Measurements from ENCODE around the gene PURB.
"Not testable (repeated sequence)": the region's sequence is repeated elsewhere in the genome, so short reads cannot be mapped to it uniquely, and the experiment has no call there.

PURB gene

GRCh38 chr7:44845451-44845850 lies 39.9 kb downstream of the PURB start:
- Histone ChIP-seq H2AFZ (ENCODE audit: low read length) (no peak overlapping the region), H3K9me3 (ENCODE audit: insufficient read depth, low read depth, low read length) (no peaks in the 10 kb centered on the region), H3K4me1 (ENCODE audit: insufficient read depth, low read length, poor library complexity, severe bottlenecking) (peaks cover 53% of the 10 kb centered on the region), H3K36me3 (ENCODE audit: insufficient read depth, low read length) (peaks cover 23% of the 10 kb centered on the region), H3K9me2 (replicated peaks; ENCODE audit: low read depth, low read length) (no peaks in the 10 kb centered on the region), H3K9ac (ENCODE audit: low read depth, low read length, poor library complexity, severe bottlenecking) (peak overlapping the region; percentile 88), H3K4me2 (ENCODE audit: low read depth, low read length, poor library complexity, severe bottlenecking) (peak overlapping the region; percentile 92), H3F3A (ENCODE audit: low read depth) (peaks cover 11% of the 10 kb centered on the region), H3K4me3 (ENCODE audit: low read length, poor library complexity, severe bottlenecking) (peak overlapping the region; percentile 85), H4K20me1 (ENCODE audit: insufficient read depth, low read length, poor library complexity, severe bottlenecking) (peaks cover 61% of the 10 kb centered on the region), H3K27me3 (ENCODE audit: insufficient read depth, low read length, poor library complexity, severe bottlenecking) (no peaks in the 10 kb centered on the region), H3K79me2 (ENCODE audit: insufficient read depth, low read length) (peaks cover 87% of the 10 kb centered on the region)
- TF ChIP-seq EZH2phosphoT487 (IDR thresholded peaks at IDR 0.05; ENCODE audit: borderline replicate concordance), result no peak
- TF ChIP-seq, protein P1, sequence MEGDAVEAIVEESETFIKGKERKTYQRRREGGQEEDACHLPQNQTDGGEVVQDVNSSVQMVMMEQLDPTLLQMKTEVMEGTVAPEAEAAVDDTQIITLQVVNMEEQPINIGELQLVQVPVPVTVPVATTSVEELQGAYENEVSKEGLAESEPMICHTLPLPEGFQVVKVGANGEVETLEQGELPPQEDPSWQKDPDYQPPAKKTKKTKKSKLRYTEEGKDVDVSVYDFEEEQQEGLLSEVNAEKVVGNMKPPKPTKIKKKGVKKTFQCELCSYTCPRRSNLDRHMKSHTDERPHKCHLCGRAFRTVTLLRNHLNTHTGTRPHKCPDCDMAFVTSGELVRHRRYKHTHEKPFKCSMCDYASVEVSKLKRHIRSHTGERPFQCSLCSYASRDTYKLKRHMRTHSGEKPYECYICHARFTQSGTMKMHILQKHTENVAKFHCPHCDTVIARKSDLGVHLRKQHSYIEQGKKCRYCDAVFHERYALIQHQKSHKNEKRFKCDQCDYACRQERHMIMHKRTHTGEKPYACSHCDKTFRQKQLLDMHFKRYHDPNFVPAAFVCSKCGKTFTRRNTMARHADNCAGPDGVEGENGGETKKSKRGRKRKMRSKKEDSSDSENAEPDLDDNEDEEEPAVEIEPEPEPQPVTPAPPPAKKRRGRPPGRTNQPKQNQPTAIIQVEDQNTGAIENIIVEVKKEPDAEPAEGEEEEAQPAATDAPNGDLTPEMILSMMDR (conservative IDR thresholded peaks at IDR 0.05; ENCODE audit: low read length), result no peak

- H4K20me1 ChIP-seq (ENCODE audit: insufficient read depth, low read length, poor library complexity, severe bottlenecking), result peaks cover 74% of the 10 kb centered on the region
- not testable (repeated sequence) for H3K27me3 ChIP-seq (ENCODE audit: insufficient read depth, low read length, poor library complexity, severe bottlenecking); H3K9ac ChIP-seq (ENCODE audit: low read depth, low read length, poor library complexity, severe bottlenecking); H2AFZ ChIP-seq (ENCODE audit: low read length); H3K9me3 ChIP-seq (ENCODE audit: insufficient read depth, low read depth, low read length); H3K9me2 ChIP-seq (replicated peaks; ENCODE audit: low read depth, low read length)
- peaks cover 11% of the 10 kb centered on the region for H3F3A ChIP-seq (ENCODE audit: low read depth)
- peaks cover 37% of the 10 kb centered on the region for H3K4me1 ChIP-seq (ENCODE audit: insufficient read depth, low read length, poor library complexity, severe bottlenecking)
- H3K4me2 ChIP-seq (ENCODE audit: low read depth, low read length, poor library complexity, severe bottlenecking), result peak overlapping the region; percentile 92
- H3K79me2 ChIP-seq (ENCODE audit: insufficient read depth, low read length), result peaks cover 87% of the 10 kb centered on the region
- peak overlapping the region; percentile 85 for H3K4me3 ChIP-seq (ENCODE audit: low read length, poor library complexity, severe bottlenecking)
- peaks cover 37% of the 10 kb centered on the region for H3K36me3 ChIP-seq (ENCODE audit: insufficient read depth, low read length)
Observed at GRCh38 chr7:44843440-44843839, 41.9 kb downstream of the PURB start.

GRCh38 chr7:44842675-44843074 lies 42.7 kb downstream of the PURB start:
- Histone ChIP-seq H3K4me2 (ENCODE audit: low read depth, low read length, poor library complexity, severe bottlenecking) (peak overlapping the region; percentile 92), H3K4me1 (ENCODE audit: insufficient read depth, low read length, poor library complexity, severe bottlenecking) (peaks cover 37% of the 10 kb centered on the region), H3K79me2 (ENCODE audit: insufficient read depth, low read length) (peaks cover 95% of the 10 kb centered on the region), H4K20me1 (ENCODE audit: insufficient read depth, low read length, poor library complexity, severe bottlenecking) (peaks cover 75% of the 10 kb centered on the region), H3F3A (ENCODE audit: low read depth) (peaks cover 11% of the 10 kb centered on the region), H3K4me3 (ENCODE audit: low read length, poor library complexity, severe bottlenecking) (peak overlapping the region; percentile 40), H3K36me3 (ENCODE audit: insufficient read depth, low read length) (peaks cover 42% of the 10 kb centered on the region)
- H3K9me2 ChIP-seq (replicated peaks; ENCODE audit: low read depth, low read length); H2AFZ ChIP-seq (ENCODE audit: low read length); H3K9me3 ChIP-seq (ENCODE audit: insufficient read depth, low read depth, low read length); H3K9ac ChIP-seq (ENCODE audit: low read depth, low read length, poor library complexity, severe bottlenecking); H3K27me3 ChIP-seq (ENCODE audit: insufficient read depth, low read length, poor library complexity, severe bottlenecking): not testable (repeated sequence)

DNA sequence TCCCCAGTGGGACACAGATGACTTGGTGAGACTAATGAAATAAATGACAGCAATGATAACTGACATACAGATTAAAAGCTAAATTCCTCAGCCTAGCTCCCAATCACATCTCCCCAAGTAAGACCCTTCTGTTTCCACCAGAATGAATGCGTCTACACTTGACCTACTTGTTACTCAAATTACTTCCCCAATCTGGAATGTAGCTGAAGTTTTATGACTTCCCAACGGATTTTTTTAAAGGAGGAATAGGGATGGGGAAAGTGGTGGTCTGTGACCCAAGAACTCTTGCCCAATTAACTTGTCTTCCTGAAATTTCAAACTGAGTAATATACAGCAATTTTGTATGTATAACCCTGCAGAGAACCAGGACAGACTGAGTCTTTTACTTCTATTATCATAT lies 46.6 kb downstream of the PURB start:
- no peaks in the 10 kb centered on the region for H3F3A ChIP-seq (ENCODE audit: low read depth)
- H3K79me2 ChIP-seq (ENCODE audit: insufficient read depth, low read length), result peaks cover 96% of the 10 kb centered on the region
- no peak overlapping the region for H3K4me2 ChIP-seq (ENCODE audit: low read depth, low read length, poor library complexity, severe bottlenecking)
- H3K4me1 ChIP-seq (ENCODE audit: insufficient read depth, low read length, poor library complexity, severe bottlenecking), result peaks cover 18% of the 10 kb centered on the region
- no peaks in the 10 kb centered on the region for H3K9me3 ChIP-seq (ENCODE audit: insufficient read depth, low read depth, low read length)
- H3K27me3 ChIP-seq (ENCODE audit: insufficient read depth, low read length, poor library complexity, severe bottlenecking), result no peaks in the 10 kb centered on the region
- no peak for TF ChIP-seq EZH2phosphoT487 (IDR thresholded peaks at IDR 0.05; ENCODE audit: borderline replicate concordance)
- TF ChIP-seq, protein P1 (conservative IDR thresholded peaks at IDR 0.05; ENCODE audit: low read length), result no peak
- peaks cover 69% of the 10 kb centered on the region for H3K36me3 ChIP-seq (ENCODE audit: insufficient read depth, low read length)
- H2AFZ ChIP-seq (ENCODE audit: low read length), result no peak overlapping the region
- no peak overlapping the region for H3K4me3 ChIP-seq (ENCODE audit: low read length, poor library complexity, severe bottlenecking)
- peaks cover 63% of the 10 kb centered on the region for H4K20me1 ChIP-seq (ENCODE audit: insufficient read depth, low read length, poor library complexity, severe bottlenecking)
- H3K9ac ChIP-seq (ENCODE audit: low read depth, low read length, poor library complexity, severe bottlenecking), result no peak overlapping the region
- H3K9me2 ChIP-seq (replicated peaks; ENCODE audit: low read depth, low read length), result no peaks in the 10 kb centered on the region
